ENCODE data around the gene KRT3. TPM values are rescaled to one million over a fixed set of nuclear protein-coding genes. Genes with fewer than 3 reads are reported as not detected.

KRT3 gene
- total and polyA plus RNA-seq, 2 donors (not counting 1 experiment from before 2014, with no cell fraction given): not detected

DNA sequence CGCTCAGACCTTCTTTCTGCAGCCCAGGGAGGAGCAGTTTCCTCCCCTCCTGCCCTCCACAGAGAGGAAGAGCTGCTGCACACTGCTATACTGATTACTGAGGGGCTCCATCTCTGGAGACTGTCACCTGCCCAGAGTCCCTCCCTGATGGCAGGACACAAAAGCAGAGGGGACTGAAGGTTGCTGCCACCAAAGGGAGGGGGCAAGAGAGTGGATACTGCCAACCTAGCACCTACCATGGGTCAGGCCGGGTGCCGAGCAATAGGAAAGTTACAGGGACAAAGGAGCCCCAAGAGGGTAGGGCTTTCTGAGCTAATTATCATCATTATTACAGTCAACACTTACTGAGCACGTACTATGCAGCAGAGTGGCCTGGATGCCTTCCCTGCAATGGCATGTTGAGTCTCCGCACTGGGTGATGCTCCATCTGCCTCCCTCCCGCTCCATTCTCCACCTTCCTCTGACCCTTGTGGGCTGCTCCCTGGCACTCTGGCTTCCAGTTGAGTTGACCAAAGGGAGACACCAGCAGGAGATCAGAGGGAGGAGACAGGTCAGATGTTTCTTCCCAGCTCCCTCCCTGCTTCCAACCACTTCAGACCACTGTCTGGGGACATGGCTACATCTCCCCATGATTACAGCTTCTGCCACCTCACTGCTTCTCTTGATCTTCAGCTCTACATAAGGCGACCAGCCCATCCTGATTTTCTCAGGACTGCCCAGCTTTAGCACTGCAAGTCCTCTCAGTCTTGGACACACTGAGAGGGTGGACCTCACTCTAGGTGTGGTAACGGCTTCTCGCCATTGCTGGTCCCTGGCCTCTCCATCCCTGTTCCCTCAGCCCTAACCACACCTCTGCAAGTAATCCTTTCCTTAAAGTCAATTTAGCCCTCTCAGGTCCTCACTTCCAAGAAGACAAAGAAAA lies 40.8 kb upstream of the KRT3 start:
- no peaks in the 10 kb centered on the region for H3K9me3 Mint-ChIP-seq (ENCODE audit: insufficient read depth)
- H3K4me1 ChIP-seq (ENCODE audit: control insufficient read depth in 2 of 2, insufficient read depth in 2 of 2, low read length in 2 of 2): no peaks in the 10 kb centered on the region
- ChIA-PET POLR2A (no interaction called here), CTCF (no interaction called here)
- H3K9ac ChIP-seq (ENCODE audit: low read length): no peak overlapping the region
- H3K27ac Mint-ChIP-seq: no peak overlapping the region
- no peaks in the 10 kb centered on the region for H3K79me2 ChIP-seq (ENCODE audit: control insufficient read depth, insufficient read depth, low read length)
- peaks cover 52% of the 10 kb centered on the region for H3K27me3 Mint-ChIP-seq
- H2AFZ ChIP-seq (ENCODE audit: insufficient read depth, low read depth, low read length, poor library complexity, severe bottlenecking): no peak overlapping the region
- TF ChIP-seq EZH2 (IDR thresholded peaks at IDR 0.05; ENCODE audit: borderline replicate concordance, insufficient read depth, low read depth, low read length, poor library complexity, severe bottlenecking): no peak
- TF ChIP-seq, protein P1, sequence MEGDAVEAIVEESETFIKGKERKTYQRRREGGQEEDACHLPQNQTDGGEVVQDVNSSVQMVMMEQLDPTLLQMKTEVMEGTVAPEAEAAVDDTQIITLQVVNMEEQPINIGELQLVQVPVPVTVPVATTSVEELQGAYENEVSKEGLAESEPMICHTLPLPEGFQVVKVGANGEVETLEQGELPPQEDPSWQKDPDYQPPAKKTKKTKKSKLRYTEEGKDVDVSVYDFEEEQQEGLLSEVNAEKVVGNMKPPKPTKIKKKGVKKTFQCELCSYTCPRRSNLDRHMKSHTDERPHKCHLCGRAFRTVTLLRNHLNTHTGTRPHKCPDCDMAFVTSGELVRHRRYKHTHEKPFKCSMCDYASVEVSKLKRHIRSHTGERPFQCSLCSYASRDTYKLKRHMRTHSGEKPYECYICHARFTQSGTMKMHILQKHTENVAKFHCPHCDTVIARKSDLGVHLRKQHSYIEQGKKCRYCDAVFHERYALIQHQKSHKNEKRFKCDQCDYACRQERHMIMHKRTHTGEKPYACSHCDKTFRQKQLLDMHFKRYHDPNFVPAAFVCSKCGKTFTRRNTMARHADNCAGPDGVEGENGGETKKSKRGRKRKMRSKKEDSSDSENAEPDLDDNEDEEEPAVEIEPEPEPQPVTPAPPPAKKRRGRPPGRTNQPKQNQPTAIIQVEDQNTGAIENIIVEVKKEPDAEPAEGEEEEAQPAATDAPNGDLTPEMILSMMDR (IDR thresholded peaks at IDR 0.05): no peak
- ATAC-seq (ENCODE audit: low read depth): no peak
- intact Hi-C loops (cut with micrococcal nuclease): no loop called here
- H3K4me2 ChIP-seq (replicated peaks; ENCODE audit: low read depth, low read length, poor library complexity, severe bottlenecking): no peak overlapping the region
- H3K4me1 Mint-ChIP-seq: no peaks in the 10 kb centered on the region
- H3K9me3 ChIP-seq (ENCODE audit: control extremely low read depth in 1 of 3, control insufficient read depth in 2 of 3, insufficient read depth in 1 of 3, low read length in 2 of 3): no peaks in the 10 kb centered on the region
- H3K4me3 Mint-ChIP-seq: no peak overlapping the region
- no peaks in the 10 kb centered on the region for H3K36me3 ChIP-seq (replicated peaks in 1 of 2; ENCODE audit: control extremely low read depth in 1 of 2, control insufficient read depth in 1 of 2, extremely low read depth in 1 of 2, insufficient read depth in 2 of 2, low read length in 1 of 2)
- no peak overlapping the region for H3K27ac ChIP-seq (ENCODE audit: low read length in 2 of 2)
- 87% methylated on average over 7 of the region's 9 CpGs for WGBS (ENCODE audit: insufficient coverage)
- H3K27me3 ChIP-seq (replicated peaks in 1 of 4; ENCODE audit: control extremely low read depth in 1 of 4, control insufficient read depth in 3 of 4, insufficient read depth in 4 of 4, low read length in 3 of 4): no peaks in the 10 kb centered on the region
- no peak for DNase-seq
- H4K20me1 ChIP-seq (ENCODE audit: control insufficient read depth, insufficient read depth, low read length, poor library complexity, severe bottlenecking): no peaks in the 10 kb centered on the region
- H3K4me3 ChIP-seq (ENCODE audit: control extremely low read depth in 1 of 5, extremely low read depth in 1 of 5, insufficient read depth in 1 of 5, low read depth in 2 of 5, low read length in 4 of 5): no peak overlapping the region

DNA sequence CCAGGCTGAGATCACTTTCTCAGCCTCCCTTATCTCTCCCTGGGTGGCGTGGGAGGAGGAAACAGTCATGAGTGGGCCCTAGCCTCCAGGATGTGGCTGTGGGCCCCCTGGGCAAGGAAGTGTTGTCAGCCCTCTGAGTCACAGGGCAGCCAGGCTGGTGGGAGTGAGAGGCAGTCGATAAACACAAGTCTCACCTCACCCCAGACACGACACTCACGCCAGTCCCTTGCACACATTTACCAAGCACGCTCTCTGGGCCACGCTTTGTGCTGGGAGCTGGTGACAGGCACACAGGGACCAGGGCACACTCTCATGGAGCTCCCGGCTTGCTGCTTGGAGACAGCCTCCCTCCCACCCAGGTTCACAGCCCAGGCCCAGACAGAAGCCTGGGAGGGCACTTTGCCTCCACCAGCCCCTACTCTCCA lies 40.1 kb upstream of the KRT3 start:
- DNase-seq (no peak), ATAC-seq (ENCODE audit: low read depth) (no peak)
- Histone ChIP-seq H3K4me3 (ENCODE audit: control extremely low read depth in 1 of 5, extremely low read depth in 1 of 5, insufficient read depth in 1 of 5, low read depth in 2 of 5, low read length in 4 of 5) (no peak overlapping the region), H3K27me3 (replicated peaks in 1 of 4; ENCODE audit: control extremely low read depth in 1 of 4, control insufficient read depth in 3 of 4, insufficient read depth in 4 of 4, low read length in 3 of 4) (no peaks in the 10 kb centered on the region), H3K4me2 (replicated peaks; ENCODE audit: low read depth, low read length, poor library complexity, severe bottlenecking) (no peak overlapping the region), H3K9me3 (ENCODE audit: control extremely low read depth in 1 of 3, control insufficient read depth in 2 of 3, insufficient read depth in 1 of 3, low read length in 2 of 3) (no peaks in the 10 kb centered on the region), H3K36me3 (replicated peaks in 1 of 2; ENCODE audit: control extremely low read depth in 1 of 2, control insufficient read depth in 1 of 2, extremely low read depth in 1 of 2, insufficient read depth in 2 of 2, low read length in 1 of 2) (no peaks in the 10 kb centered on the region), H2AFZ (ENCODE audit: insufficient read depth, low read depth, low read length, poor library complexity, severe bottlenecking) (no peak overlapping the region), H3K4me1 (ENCODE audit: control insufficient read depth in 2 of 2, insufficient read depth in 2 of 2, low read length in 2 of 2) (no peaks in the 10 kb centered on the region), H3K9ac (ENCODE audit: low read length) (no peak overlapping the region), H3K27ac (ENCODE audit: low read length in 2 of 2) (no peak overlapping the region), H3K79me2 (ENCODE audit: control insufficient read depth, insufficient read depth, low read length) (no peaks in the 10 kb centered on the region), H4K20me1 (ENCODE audit: control insufficient read depth, insufficient read depth, low read length, poor library complexity, severe bottlenecking) (no peaks in the 10 kb centered on the region)
- 78% methylated on average over 6 of the region's 7 CpGs for WGBS (ENCODE audit: insufficient coverage)
- ChIA-PET POLR2A (no interaction called here), CTCF (no interaction called here)
- Mint-ChIP-seq H3K27ac (no peak overlapping the region), H3K4me3 (no peak overlapping the region), H3K27me3 (peaks cover 49% of the 10 kb centered on the region), H3K9me3 (ENCODE audit: insufficient read depth) (no peaks in the 10 kb centered on the region), H3K4me1 (no peaks in the 10 kb centered on the region)
- intact Hi-C loops (cut with micrococcal nuclease): no loop called here
- no peak for TF ChIP-seq EZH2 (IDR thresholded peaks at IDR 0.05; ENCODE audit: borderline replicate concordance, insufficient read depth, low read depth, low read length, poor library complexity, severe bottlenecking)
- TF ChIP-seq, protein P1 (IDR thresholded peaks at IDR 0.05): no peak
